HG03575 (cell line): ENCODE results near the gene TIAM1.

Source experiments
- ATAC-seq: cut with Tn5 transposase; IDR thresholded peaks from one replicate; pipeline ENCODE4 v1.9.1; 2021; ENCODE audit not compliant: unreplicated experiment, insufficient number of reproducible peaks, low FRiP score; ENCODE audit errors: extremely low read depth

Gene TIAM1

GRCh38 chr21:31337996-31338907, 5.8 kb downstream of the TIAM1 start:
- no peak for ATAC-seq

DNA sequence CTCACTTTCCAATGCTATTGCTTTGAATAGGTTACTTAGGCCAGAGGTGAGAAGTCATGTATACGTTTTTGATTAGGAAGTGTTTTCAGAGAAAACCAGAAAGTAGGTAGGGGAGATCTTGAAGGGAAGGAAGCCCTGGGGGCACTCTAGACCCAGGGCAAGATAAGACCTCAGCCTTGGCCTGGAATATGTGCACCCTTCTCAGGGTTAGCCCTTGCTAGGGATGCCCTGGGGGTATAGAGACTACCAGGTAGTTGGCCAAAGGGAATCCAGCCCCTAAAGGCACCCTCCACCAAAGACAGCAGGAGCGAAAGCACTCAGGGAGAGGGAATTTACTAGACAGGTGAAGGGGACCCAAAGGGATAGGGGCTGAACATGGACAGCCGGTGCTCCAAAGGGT, 7.0 kb downstream of the TIAM1 start:
- no peak for ATAC-seq

GRCh38 chr21:31336739-31337040, 7.4 kb downstream of the TIAM1 start:
- no peak for ATAC-seq

DNA sequence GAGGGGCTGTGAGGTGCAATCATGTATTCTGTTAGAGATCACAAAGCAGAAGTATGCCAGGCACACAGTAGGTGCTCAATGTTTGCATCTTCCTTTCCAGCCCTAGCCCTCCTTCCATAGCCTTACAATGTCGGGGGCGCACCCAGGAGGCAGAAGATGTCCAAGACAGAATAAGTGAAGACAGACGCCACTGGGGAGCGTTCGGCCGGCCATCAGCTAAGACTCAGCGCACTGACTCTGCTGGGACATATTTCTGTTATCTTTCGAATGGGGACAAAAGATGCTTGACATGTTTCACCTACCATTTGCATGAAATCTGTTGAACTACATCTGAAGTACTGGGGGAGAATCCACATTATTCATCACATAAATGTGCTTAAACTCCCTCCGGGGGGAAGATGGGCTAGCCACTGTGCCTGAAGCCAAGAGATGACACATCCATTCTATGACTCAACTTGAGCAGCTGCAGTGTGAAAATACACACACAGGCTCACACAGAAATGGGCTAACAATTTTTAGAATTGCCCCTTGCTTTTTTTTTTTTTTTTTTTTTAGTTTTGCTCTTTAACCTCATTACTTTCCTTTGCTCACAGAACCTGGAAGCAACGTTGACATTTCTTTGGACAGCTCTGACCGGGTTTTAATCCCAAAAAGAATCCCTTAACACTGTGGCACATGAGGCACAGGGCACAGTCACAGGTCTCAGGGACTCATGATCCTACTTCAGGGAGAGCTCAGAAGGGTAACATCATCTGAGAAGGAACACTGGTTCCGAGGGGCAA, 7.9 kb downstream of the TIAM1 start:
- no peak for ATAC-seq

DNA sequence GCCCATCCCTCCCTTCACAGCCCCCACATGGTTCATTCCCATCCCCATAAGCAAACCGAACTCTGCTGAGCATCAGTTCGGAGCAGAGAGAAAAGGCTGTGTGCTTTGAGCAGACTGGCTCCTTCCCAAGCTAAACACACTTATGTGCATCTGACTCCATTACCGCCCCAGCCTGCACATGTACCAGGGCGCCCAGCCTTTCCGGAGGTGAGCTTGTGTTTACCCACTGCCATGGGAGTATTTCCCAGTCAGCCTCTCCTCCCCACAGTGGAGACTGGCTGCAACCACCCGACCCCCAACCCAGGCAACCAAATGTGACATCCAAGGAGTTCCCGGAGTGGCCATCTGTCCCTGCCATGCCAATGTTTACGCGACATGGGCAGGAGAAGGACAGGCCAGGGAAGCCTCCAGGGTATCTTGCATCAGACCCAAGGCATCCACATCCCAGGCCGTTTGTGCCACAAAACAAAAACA, 9.4 kb downstream of the TIAM1 start:
- ATAC-seq: no peak

- no peak for ATAC-seq
These were observed 11.5 kb downstream of the TIAM1 start for GRCh38 chr21:31332525-31332924.

DNA sequence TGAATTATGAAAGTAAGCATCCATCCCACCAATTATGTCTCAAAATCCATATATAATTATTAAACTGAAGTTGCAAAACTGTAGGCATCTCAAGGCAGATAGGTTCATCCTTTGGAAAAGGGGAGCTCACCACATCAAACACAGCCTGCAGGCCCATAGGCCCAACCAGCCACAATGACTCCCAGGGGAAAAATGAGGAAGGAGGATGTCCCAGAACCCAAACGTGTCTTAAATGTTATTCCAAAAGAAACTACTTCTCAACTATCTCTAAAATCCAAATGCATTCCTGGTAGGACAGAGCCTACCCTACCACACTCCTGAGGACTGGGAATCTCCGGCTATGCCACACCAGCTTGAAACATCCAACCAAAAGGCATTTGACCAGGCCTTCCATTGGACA, 12.8 kb downstream of the TIAM1 start:
- ATAC-seq: no peak

GRCh38 chr21:31330144-31330483, 13.9 kb downstream of the TIAM1 start:
- no peak for ATAC-seq

DNA sequence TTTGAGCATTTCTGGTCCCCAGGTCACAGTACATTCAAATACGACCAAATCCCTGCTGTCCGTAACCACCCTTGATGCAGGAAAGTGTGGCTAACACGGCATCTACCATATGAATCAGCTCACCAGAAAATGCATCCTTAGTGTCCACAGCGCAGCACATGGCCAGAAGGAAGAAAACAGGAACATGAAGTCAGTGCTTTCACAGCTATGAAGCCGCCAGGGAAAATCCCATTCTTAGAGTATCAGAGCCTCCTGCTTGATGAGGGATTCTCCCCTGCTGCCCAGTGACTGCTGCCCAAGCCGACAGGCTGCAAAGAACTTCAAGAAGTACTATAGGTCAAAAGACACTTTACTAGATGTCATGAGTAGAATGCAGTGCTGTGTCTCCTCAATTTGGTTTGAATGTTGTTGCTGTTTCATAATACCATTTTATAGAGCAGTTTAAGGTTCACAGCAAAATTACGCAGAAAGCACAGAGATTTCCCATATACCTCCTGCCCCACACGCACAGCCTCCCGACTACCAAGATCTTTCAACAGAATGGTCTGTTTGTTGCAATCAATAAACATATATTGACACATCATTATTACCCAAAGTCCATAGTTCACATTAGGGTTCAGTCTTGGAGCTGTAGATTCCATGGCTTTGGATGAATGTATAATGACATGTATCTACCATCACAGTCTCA, 14.5 kb downstream of the TIAM1 start:
- no peak for ATAC-seq

DNA sequence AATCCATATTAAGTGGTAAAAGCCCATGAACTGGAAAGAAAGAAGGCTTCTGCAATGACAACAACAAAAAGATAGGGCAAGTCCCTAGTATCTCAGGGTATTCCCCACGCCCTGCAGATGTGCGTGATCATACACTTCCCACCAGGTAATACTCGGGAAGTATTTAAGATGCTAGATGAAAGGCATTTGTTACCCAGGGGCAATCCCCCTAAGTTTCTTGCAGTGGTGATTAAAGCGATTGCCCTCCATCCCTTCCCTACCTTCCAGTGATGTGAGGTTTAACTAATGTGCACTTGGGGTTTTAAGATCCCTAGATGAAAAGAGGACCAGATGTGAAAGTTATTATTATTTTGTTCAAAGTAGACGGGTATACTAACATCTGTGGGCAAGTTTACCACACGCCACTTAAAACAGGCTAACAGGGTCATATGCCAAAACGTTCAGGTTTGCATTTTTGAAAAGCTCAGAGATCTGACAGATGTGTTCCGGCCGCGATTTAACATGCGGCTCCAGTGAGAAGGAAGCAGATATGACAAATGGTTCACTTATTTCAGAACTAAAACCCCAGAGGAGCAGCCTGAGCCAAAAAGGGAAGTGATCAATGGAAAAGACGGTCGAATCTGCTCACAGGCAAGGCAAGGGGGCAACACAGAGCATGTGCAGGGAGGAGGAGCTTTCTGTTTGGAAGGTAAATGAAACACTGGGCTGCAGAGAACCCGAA, 17.4 kb downstream of the TIAM1 start:
- ATAC-seq: peak; percentile 90

DNA sequence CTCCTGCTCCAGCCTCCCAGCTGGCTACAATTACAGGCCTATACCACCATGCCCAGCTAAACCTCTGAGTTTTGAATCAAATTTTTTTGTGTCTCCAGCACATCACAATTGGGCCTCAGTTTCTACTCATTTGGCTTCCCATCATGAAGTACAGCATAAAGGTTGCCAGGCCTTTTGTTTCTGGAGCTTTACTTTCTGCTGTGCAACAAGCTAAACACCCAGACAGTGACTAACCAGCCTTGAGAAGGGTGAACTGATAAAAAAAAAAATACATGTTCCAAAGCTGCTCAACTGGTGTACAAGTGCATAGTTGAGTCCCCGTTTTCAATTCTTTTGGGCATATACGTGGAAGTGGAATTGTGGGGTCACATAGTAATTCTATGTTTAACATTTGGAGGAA, 25.1 kb downstream of the TIAM1 start:
- ATAC-seq: no peak

DNA sequence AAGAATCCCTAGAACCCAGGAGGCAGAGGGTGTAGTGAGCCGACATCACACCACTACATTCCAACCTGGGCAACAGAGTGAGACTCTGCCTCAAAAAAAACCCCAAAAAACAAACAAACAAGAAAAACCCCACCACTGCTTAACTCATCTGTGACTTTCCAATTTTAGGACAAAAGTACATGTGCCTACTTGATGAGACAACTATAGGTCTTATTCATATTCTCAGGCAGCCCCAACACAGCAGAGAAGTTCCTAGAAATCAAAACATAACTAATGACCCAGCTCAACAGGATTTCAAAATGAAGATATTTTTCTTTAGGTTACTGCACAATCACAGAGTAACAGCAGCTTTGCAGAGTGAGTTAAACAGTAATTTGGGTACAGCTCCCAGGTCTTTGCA, 26.4 kb downstream of the TIAM1 start:
- no peak for ATAC-seq

DNA sequence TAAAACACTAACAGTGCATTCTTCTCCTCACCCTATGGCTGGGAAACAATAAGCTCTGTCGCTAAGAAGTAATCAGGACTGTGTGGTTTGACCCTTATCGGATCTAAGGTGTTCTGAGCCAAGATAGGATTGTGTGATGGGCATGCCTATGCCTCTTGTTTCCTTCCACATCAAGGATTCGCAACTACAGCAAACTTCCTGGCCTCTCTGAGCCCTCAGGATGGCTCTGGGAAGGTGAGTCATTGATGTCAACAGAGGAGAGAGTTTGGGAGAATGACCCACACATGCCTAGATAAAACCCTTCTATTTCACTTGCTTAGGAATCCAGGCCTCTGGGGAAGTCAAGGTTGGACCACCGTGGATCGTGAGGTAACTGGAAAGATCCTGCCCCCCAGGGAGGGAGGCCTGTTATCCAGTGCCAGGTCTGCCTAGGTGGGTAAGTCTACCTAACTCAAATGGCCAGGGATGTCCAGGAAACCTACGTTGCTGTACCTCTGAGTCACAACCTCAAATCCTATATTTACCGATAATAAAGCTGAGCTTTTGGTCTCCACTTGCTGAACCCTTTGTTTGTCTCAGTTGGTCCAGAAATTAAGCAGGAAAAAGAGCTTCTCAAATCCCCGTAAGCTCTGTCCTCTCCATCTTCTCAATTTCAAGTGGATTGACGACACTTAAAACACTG, 27.4 kb downstream of the TIAM1 start:
- ATAC-seq: no peak

DNA sequence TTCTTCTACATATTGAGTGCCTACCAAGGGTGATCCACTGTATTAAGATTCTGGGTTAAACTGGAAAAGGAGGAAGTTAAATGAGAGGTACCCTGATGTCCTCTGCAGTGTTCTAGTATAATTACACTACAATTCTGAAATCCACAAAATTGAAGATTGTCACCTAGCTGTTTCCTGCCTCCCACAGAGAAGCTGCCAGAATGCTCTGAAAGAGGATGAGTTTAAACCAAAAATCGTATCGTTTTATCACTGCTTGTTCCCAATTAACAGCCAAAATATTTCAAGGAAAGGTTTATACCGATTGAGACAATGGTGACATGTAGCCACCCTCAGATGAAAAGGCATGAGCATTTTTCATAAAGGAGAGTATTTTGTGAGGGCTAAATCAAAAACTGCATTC, 28.0 kb downstream of the TIAM1 start:
- no peak for ATAC-seq

DNA sequence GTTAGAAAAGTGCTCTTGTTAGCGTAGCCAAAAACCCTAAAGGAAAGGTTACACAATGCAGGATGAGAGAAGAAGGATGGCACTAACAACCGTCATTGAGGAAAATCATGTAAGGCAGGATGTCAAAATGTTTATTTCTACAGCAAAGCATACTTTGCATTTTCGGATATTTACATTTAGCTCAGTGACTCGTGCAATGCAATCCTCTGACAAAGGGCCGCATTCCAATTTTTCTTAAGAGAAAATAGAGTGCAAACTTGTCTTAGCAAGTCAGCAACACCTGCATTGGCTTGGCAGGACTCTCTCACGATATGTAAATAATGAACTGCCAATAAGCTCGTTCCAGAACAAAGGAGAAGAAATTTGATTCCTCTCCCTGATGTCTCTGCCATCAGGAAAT, 33.3 kb downstream of the TIAM1 start:
- ATAC-seq: no peak

- ATAC-seq: no peak
These were observed 35.5 kb downstream of the TIAM1 start for GRCh38 chr21:31308584-31308983.

GRCh38 chr21:31305888-31306287, 38.2 kb downstream of the TIAM1 start:
- ATAC-seq: no peak

DNA sequence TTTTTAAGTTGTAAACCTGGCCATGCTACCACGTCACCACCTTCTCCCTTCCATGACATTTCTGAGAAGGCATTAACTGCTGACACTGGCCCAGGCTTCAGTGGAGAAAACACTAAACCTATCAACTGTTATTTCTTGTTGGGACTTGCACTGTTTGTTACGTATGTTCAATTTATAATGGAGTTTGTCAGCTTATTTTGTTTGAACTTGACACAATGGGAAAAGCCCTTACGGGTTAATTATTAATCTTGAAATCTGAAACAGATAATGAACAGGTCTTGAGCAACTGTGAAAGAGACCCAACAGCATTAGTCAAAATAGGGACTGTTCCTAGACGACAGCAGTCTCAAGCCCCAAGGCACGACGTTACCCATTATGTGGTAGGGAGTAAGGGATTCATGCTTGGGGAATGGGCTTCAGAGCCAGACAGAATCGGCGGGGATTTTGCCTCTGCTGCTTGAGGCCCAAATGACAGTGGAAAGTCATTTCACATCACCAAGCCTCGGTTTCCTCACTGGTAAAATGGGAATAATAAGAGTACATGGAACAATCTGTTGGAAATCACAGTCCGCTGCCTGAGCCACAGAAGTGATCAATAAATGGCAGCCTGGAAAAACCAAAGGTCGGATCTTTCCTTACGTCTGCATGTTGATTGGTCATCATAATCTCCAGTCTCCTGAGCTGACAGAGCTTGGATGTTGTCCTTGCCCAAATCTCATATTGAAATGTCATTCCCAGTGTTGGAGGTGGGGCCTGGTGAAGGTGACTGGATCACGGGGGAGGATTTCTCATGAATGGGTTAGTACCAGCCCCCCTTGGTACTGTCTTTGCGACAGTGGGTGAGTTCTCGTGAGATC, 44.5 kb downstream of the TIAM1 start:
- ATAC-seq: no peak
